ENCODE data around the gene ACLY.

The ACLY gene

GRCh38 chr17:41966463-41967140, 47.9 kb upstream of the ACLY start, which contains the start of gene CNP (continued):
- TF ChIP-seq ZSCAN18 (tag by site-specific recombination; IDR thresholded peaks at IDR 0.05) (no peak), ZSCAN4 (tag by site-specific recombination; IDR thresholded peaks at IDR 0.05) (no peak), ZNF132 (tag by site-specific recombination; IDR thresholded peaks at IDR 0.05; ENCODE audit: borderline replicate concordance) (no peak), ZNF133 (tag by site-specific recombination; IDR thresholded peaks at IDR 0.05) (no peak), ZEB2 (tag by site-specific recombination; IDR thresholded peaks at IDR 0.05) (no peak), ZNF558 (tag by site-specific recombination; IDR thresholded peaks at IDR 0.05) (no peak), ZBTB10 (tag by site-specific recombination; IDR thresholded peaks at IDR 0.05) (no peak), SP7 (tag by site-specific recombination; IDR thresholded peaks at IDR 0.05) (no peak), ZNF416 (tag by site-specific recombination; IDR thresholded peaks at IDR 0.05) (no peak), ZNF175 (tag by site-specific recombination; IDR thresholded peaks at IDR 0.05) (no peak), ZNF792 (tag by site-specific recombination; IDR thresholded peaks at IDR 0.05) (no peak), AEBP2 (tag by site-specific recombination; IDR thresholded peaks at IDR 0.05; ENCODE audit: borderline replicate concordance) (no peak), BCL11A (tag by site-specific recombination; IDR thresholded peaks at IDR 0.05; ENCODE audit: low read depth) (no peak), ZBTB26 (tag by site-specific recombination; optimal IDR thresholded peaks at IDR 0.05) (peak; percentile 87), ZNF645 (tag by site-specific recombination; IDR thresholded peaks at IDR 0.05) (no peak), ZBTB7A (tag by site-specific recombination; IDR thresholded peaks at IDR 0.05; ENCODE audit: low read depth) (no peak), ZNF26 (tag by site-specific recombination; IDR thresholded peaks at IDR 0.05) (no peak), ZNF274 (IDR thresholded peaks at IDR 0.05; ENCODE audit: low read length) (no peak), ZNF274 (tag by site-specific recombination; IDR thresholded peaks at IDR 0.05; ENCODE audit: borderline replicate concordance) (no peak), HOXC10 (CRISPR knock-in tag; IDR thresholded peaks at IDR 0.05) (no peak), SALL2 (tag by site-specific recombination; IDR thresholded peaks at IDR 0.05; ENCODE audit: borderline replicate concordance) (no peak), PRDM4 (tag by site-specific recombination; IDR thresholded peaks at IDR 0.05) (no peak), ZNF530 (tag by site-specific recombination; IDR thresholded peaks at IDR 0.05; ENCODE audit: low read depth) (no peak), ZNF513 (tag by site-specific recombination; IDR thresholded peaks at IDR 0.05) (0 out of 2 replicates have a peak, but pooled peaks have one; percentile 16)

Data from HEK293 (cell line).